Measurements from ENCODE around the gene ARVCF.

Gene ARVCF

DNA sequence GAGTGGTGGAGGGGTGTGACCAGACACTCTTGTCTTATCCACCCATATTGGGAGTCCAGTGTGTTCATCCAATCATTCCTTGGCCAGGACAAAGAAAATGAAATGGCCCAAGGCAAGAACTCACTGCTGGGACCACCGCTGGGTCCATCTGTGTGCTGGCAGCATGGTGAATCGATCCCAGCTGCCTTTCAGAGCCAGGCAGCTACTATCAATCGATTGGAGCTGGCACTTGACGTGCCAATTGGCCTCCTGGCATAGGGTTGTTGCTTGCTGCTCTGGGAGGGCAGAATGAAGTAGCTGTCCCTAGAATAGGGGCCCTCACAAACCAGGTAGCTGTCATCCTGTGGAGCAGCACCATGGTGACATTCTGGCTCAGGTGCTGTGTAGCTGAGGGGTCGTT is 1.4 kb upstream of the ARVCF start:
- no peaks in the 10 kb centered on the region for H3K27me3 ChIP-seq

DNA sequence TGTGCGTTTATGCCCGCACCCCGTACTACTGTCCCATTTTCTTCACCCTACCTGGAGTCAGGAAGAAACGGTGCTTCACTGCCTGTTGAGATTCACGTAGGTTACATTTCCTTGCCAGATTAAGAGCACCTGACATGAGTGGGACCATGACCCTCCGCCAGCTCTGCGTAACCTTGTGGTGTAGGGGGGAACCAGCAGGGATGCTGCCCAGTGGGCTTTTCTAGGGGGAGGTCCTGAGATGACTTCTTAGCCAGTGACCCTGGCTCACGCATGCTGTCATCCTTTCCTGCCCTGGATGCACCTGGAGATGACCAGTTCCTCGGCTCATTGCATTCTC is 967 bp upstream of the ARVCF start:
- intact Hi-C loops (cut with DNase I; ENCODE audit: low total_unique reads) = no loop called here
- no peak for DNase-seq
- H3K4me1 ChIP-seq = peaks cover 5 to 60% (median 43%) of the 10 kb centered on the region in 4 donors
- TF ChIP-seq, protein P1, sequence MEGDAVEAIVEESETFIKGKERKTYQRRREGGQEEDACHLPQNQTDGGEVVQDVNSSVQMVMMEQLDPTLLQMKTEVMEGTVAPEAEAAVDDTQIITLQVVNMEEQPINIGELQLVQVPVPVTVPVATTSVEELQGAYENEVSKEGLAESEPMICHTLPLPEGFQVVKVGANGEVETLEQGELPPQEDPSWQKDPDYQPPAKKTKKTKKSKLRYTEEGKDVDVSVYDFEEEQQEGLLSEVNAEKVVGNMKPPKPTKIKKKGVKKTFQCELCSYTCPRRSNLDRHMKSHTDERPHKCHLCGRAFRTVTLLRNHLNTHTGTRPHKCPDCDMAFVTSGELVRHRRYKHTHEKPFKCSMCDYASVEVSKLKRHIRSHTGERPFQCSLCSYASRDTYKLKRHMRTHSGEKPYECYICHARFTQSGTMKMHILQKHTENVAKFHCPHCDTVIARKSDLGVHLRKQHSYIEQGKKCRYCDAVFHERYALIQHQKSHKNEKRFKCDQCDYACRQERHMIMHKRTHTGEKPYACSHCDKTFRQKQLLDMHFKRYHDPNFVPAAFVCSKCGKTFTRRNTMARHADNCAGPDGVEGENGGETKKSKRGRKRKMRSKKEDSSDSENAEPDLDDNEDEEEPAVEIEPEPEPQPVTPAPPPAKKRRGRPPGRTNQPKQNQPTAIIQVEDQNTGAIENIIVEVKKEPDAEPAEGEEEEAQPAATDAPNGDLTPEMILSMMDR (IDR thresholded peaks at IDR 0.05) = no peak
- no peaks in the 10 kb centered on the region for H3K36me3 ChIP-seq
- H3K27me3 ChIP-seq = no peaks in the 10 kb centered on the region
- no peak overlapping the region for H3K27ac ChIP-seq
- no peaks in the 10 kb centered on the region for H3K9me3 ChIP-seq
- H3K4me3 ChIP-seq = peak overlapping the region in 1 of 2 donors; percentile 77

More for the DNA sequence above, 1.4 kb upstream of the ARVCF start:
- peaks cover 0 to 4% (median 0%) of the 10 kb centered on the region in 3 donors for H3K36me3 ChIP-seq
- intact Hi-C loops (cut with DNase I; ENCODE audit: low total_unique reads) = no loop called here
- no peaks in the 10 kb centered on the region for H3K9me3 ChIP-seq
- TF ChIP-seq, protein P1 (IDR thresholded peaks at IDR 0.05) = no peak
- peaks cover 7 to 60% (median 43%) of the 10 kb centered on the region in 4 donors for H3K4me1 ChIP-seq
- no peak for DNase-seq
- no peak overlapping the region for H3K27ac ChIP-seq
- no peak overlapping the region for H3K4me3 ChIP-seq

DNA sequence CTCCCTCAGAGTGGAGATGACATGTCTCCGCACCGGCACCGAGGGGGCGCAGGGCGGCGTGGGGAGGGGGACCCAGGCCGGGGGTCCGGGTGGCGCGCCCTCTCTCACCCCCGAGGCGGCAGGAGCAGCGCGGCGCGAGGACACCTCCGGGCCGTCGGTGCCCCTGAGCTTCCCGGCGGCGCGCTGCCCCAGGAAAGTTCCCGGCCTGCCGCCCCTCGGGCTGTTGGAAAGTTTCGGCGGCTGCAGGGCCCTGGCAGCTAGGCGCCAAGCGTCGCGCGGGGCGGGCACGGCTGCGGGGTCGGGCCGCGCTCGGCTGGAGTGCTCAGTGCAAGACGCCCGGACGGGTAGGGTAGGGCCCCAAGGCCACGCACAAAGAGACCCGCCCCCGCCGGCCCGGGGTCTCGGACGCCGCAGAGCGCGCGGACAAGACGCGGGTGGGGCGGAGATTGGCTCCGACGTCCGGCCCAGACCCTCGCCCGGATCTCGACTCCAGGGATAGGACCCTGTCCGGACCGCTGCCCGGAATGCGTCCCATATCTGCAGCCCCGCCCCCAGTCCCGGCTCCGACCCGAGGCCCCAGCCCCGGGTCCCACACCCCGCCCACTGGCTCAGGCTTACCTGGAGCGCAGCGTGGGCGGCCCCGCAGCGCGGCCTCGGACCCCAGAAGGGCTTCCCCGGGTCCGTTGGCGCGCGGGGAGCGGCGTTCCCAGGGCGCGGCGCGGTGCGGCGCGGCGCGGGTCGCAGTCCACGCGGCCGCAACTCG is 471 bp downstream of the ARVCF start:
- Histone ChIP-seq H3K4me1 (peaks cover 0 to 49% (median 33%) of the 10 kb centered on the region in 4 donors), H3K27ac (peak overlapping the region; percentile 46 to 54), H3K27me3 (no peaks in the 10 kb centered on the region), H3K36me3 (no peaks in the 10 kb centered on the region), H3K4me3 (peak overlapping the region; percentile 63 to 77), H3K9me3 (no peaks in the 10 kb centered on the region)
- intact Hi-C loops (cut with DNase I; ENCODE audit: low total_unique reads) = no loop called here
- peak in 1 of 2 donors; percentile 65 for DNase-seq
- TF ChIP-seq, protein P1 (IDR thresholded peaks at IDR 0.05) = no peak

DNA sequence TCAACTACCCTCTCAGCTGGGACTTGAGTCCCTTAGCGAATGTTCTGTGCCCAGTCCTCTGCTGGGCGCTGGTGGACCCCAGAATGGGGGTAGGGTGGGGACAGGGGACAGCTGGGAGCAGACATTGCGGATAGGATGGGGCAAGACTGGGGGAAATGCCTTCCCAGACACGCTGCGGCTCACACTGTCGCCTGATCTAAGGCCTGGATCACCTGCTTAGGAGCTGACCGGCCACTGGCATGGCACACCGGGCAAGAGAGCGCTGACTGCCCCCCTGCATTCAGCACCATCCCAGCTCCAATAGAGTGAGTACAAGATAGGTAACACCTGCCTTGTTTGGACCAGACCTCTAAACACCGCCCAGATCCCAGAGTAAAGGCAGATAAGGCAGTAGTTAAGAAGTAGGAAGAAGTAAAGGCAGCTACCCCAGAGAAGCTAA is 1.4 kb downstream of the ARVCF start:
- Histone ChIP-seq H3K36me3 (no peaks in the 10 kb centered on the region), H3K4me1 (peaks cover 0 to 44% (median 30%) of the 10 kb centered on the region in 4 donors), H3K27ac (no peak overlapping the region), H3K4me3 (no peak overlapping the region), H3K9me3 (no peaks in the 10 kb centered on the region), H3K27me3 (no peaks in the 10 kb centered on the region)
- intact Hi-C loops (cut with DNase I; ENCODE audit: low total_unique reads) = no loop called here
- DNase-seq = no peak
- TF ChIP-seq, protein P1 (IDR thresholded peaks at IDR 0.05) = no peak

DNA sequence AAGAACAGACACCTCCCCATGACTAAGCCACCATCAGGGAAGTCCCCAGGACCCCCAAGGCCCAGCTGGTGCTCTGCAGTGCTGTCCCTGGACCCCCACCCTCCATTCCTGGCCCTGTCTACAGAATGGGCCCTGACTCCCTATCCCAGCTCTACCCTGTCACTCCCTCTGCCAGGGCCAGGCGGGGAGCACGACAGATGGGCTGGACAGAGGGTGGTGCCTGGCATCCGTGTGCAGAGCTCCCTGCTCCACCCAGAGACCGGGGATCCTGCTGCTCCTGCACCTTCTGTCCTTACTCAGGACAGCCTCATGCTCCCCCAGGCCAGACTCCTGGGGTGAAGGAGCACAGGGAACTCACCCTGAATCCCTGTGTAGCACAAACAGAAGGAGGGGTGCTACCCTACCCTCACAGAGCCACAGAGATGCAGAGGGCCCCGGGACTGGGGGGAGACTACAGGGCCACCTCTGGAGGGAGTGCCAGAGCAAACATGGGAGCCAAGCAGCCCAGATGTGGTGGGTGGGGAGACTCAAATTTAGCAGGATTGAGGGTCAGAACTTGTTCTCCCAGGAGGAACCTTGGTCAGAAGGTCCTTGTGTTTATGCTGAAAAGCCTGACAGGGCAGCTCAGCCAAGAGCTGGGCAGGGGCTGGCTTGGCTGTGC is 2.0 kb downstream of the ARVCF start:
- peak in 1 of 2 donors; percentile 59 for DNase-seq
- TF ChIP-seq, protein P1 (IDR thresholded peaks at IDR 0.05) = no peak
- intact Hi-C loops (cut with DNase I; ENCODE audit: low total_unique reads) = no loop called here
- Histone ChIP-seq H3K27ac (peak overlapping the region in 1 of 2 donors; percentile 4), H3K4me1 (peaks cover 0 to 42% (median 28%) of the 10 kb centered on the region in 4 donors), H3K4me3 (no peak overlapping the region), H3K27me3 (no peaks in the 10 kb centered on the region), H3K36me3 (no peaks in the 10 kb centered on the region), H3K9me3 (no peaks in the 10 kb centered on the region)
